Effector memory CD4-positive, alpha-beta T cell (primary cell): ENCODE data around the gene TFB1M.

Experiments used
- DNase-seq, 3 donors: peaks; one replicate each; pipeline ENCODE4 v3.0.0-alpha.2; 2020
- H3K27ac ChIP-seq: 2 replicates; pipeline ENCODE4 v1.7.0; 2013; ENCODE audit warnings: mild to moderate bottlenecking, low read length, moderate library complexity; ENCODE audit not compliant: insufficient read depth, poor library complexity, severe bottlenecking
- H3K27me3 ChIP-seq: replicated peaks from 2 replicates; pipeline ENCODE4 v1.7.0; 2013; ENCODE audit warnings: mild to moderate bottlenecking, low read length; ENCODE audit not compliant: insufficient read depth, control insufficient read depth, poor library complexity, severe bottlenecking
- H3K36me3 ChIP-seq: 2 replicates; pipeline ENCODE4 v1.7.0; 2013; ENCODE audit warnings: mild to moderate bottlenecking, low read length, moderate library complexity; ENCODE audit not compliant: control insufficient read depth, insufficient read depth
- H3K4me1 ChIP-seq: 2 replicates; pipeline ENCODE4 v1.7.0; 2013; ENCODE audit warnings: low read length, mild to moderate bottlenecking; ENCODE audit not compliant: control insufficient read depth, insufficient read depth, poor library complexity, severe bottlenecking
- H3K4me3 ChIP-seq: 2 replicates; pipeline ENCODE4 v1.7.0; 2013; ENCODE audit warnings: low read length, low read depth, mild to moderate bottlenecking; ENCODE audit not compliant: insufficient read depth, poor library complexity, severe bottlenecking
- H3K9me3 ChIP-seq: 2 replicates; pipeline ENCODE4 v1.7.0; 2013; ENCODE audit warnings: mild to moderate bottlenecking, low read length, moderate library complexity; ENCODE audit not compliant: control insufficient read depth

Gene TFB1M

GRCh38 chr6:155309150-155309549 is 5.1 kb downstream of the TFB1M start:
- Histone ChIP-seq H3K27me3 (no peaks in the 10 kb centered on the region), H3K36me3 (no peaks in the 10 kb centered on the region), H3K9me3 (no peaks in the 10 kb centered on the region), H3K27ac (no peak overlapping the region), H3K4me3 (no peak overlapping the region), H3K4me1 (peaks cover 7% of the 10 kb centered on the region)
- no peak for DNase-seq

DNA sequence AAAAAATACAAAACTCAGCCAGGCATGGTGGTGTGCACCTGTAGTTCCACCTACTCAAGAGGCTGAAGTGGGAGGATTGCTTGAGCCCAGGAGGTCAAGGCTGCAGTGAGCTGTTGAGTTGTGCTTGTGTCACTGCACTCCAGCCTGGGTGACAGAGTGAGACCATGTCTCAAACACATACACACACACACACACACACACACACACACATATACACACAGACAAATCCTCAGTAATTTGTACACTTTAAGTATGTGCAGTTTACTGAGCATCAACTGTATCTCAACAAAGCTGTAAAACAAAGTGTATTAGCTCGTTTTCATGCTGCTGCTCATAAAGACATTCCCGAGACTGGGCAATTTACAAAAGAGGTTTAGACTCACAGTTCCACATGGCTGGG is 7.3 kb downstream of the TFB1M start:
- Histone ChIP-seq H3K36me3 (peaks cover 4% of the 10 kb centered on the region), H3K27ac (no peak overlapping the region), H3K9me3 (no peaks in the 10 kb centered on the region), H3K4me1 (no peaks in the 10 kb centered on the region), H3K27me3 (no peaks in the 10 kb centered on the region), H3K4me3 (no peak overlapping the region)
- DNase-seq: no peak

GRCh38 chr6:155303361-155303870 is 10.9 kb downstream of the TFB1M start:
- no peaks in the 10 kb centered on the region for H3K9me3 ChIP-seq
- no peaks in the 10 kb centered on the region for H3K4me1 ChIP-seq
- no peak for DNase-seq
- H3K27me3 ChIP-seq: no peaks in the 10 kb centered on the region
- H3K27ac ChIP-seq: no peak overlapping the region
- H3K36me3 ChIP-seq: peaks cover 9% of the 10 kb centered on the region
- H3K4me3 ChIP-seq: no peak overlapping the region

- no peak overlapping the region for H3K27ac ChIP-seq
- no peak for DNase-seq
These were observed 12.4 kb downstream of the TFB1M start for GRCh38 chr6:155301867-155302266.

GRCh38 chr6:155297669-155298068 is 16.6 kb downstream of the TFB1M start:
- no peak for DNase-seq
- H3K36me3 ChIP-seq: peaks cover 45% of the 10 kb centered on the region
- no peak overlapping the region for H3K27ac ChIP-seq
- H3K4me3 ChIP-seq: no peak overlapping the region
- no peaks in the 10 kb centered on the region for H3K27me3 ChIP-seq
- no peaks in the 10 kb centered on the region for H3K4me1 ChIP-seq
- H3K9me3 ChIP-seq: no peaks in the 10 kb centered on the region

More at GRCh38 chr6:155301867-155302266, 12.4 kb downstream of the TFB1M start:
- no peaks in the 10 kb centered on the region for H3K9me3 ChIP-seq
- H3K36me3 ChIP-seq: peaks cover 22% of the 10 kb centered on the region
- H3K4me3 ChIP-seq: no peak overlapping the region
- H3K27me3 ChIP-seq: no peaks in the 10 kb centered on the region
- no peaks in the 10 kb centered on the region for H3K4me1 ChIP-seq

GRCh38 chr6:155292711-155293110 is 21.6 kb downstream of the TFB1M start:
- Histone ChIP-seq H3K27ac (no peak overlapping the region), H3K4me3 (no peak overlapping the region), H3K36me3 (peaks cover 54% of the 10 kb centered on the region), H3K9me3 (no peaks in the 10 kb centered on the region), H3K4me1 (no peaks in the 10 kb centered on the region), H3K27me3 (no peaks in the 10 kb centered on the region)
- no peak for DNase-seq

GRCh38 chr6:155291291-155291690 is 23.0 kb downstream of the TFB1M start:
- no peak overlapping the region for H3K4me3 ChIP-seq
- H3K27ac ChIP-seq: no peak overlapping the region
- peaks cover 43% of the 10 kb centered on the region for H3K36me3 ChIP-seq
- H3K27me3 ChIP-seq: no peaks in the 10 kb centered on the region
- H3K9me3 ChIP-seq: no peaks in the 10 kb centered on the region
- no peak for DNase-seq
- H3K4me1 ChIP-seq: no peaks in the 10 kb centered on the region

GRCh38 chr6:155290491-155290890 is 23.8 kb downstream of the TFB1M start:
- H3K4me1 ChIP-seq: no peaks in the 10 kb centered on the region
- DNase-seq: no peak
- no peaks in the 10 kb centered on the region for H3K27me3 ChIP-seq
- no peak overlapping the region for H3K4me3 ChIP-seq
- peaks cover 37% of the 10 kb centered on the region for H3K36me3 ChIP-seq
- H3K27ac ChIP-seq: no peak overlapping the region
- H3K9me3 ChIP-seq: no peaks in the 10 kb centered on the region

- no peak overlapping the region for H3K4me3 ChIP-seq
These were observed 26.5 kb downstream of the TFB1M start for GRCh38 chr6:155287762-155288161.

GRCh38 chr6:155284775-155285174 is 29.5 kb downstream of the TFB1M start:
- no peak for DNase-seq
- Histone ChIP-seq H3K4me3 (no peak overlapping the region), H3K27me3 (no peaks in the 10 kb centered on the region), H3K27ac (no peak overlapping the region), H3K9me3 (no peaks in the 10 kb centered on the region), H3K36me3 (peaks cover 26% of the 10 kb centered on the region), H3K4me1 (no peaks in the 10 kb centered on the region)

More at GRCh38 chr6:155287762-155288161, 26.5 kb downstream of the TFB1M start:
- Histone ChIP-seq H3K9me3 (no peaks in the 10 kb centered on the region), H3K36me3 (peaks cover 43% of the 10 kb centered on the region), H3K27ac (no peak overlapping the region), H3K4me1 (no peaks in the 10 kb centered on the region), H3K27me3 (no peaks in the 10 kb centered on the region)
- DNase-seq: no peak
